BE2C (cell line): ENCODE measurements around the gene MORC4.

Experiments used
- DNase-seq: peaks from one replicate; pipeline ENCODE4 v3.0.0-alpha.2; 2020
- H3K27me3 ChIP-seq: fragments of 250-450 bp; sonication (Bioruptor Pico); 2 replicates; pipeline ENCODE4 v1.5.1; 2020; ENCODE audit warnings: mild to moderate bottlenecking
- H3K36me3 ChIP-seq: fragments of 250-450 bp; sonication (Bioruptor Pico); 2 replicates; pipeline ENCODE4 v1.5.1; 2020; ENCODE audit warnings: mild to moderate bottlenecking
- H3K4me1 ChIP-seq: fragments of 250-450 bp; sonication (Bioruptor Pico); 2 replicates; pipeline ENCODE4 v1.5.1; 2020
- H3K4me3 ChIP-seq: 2 replicates; pipeline ENCODE4 v1.5.1; 2011; ENCODE audit warnings: low read depth, low read length
- H3K9me3 ChIP-seq: fragments of 250-450 bp; sonication (Bioruptor Pico); 2 replicates; pipeline ENCODE4 v1.5.1; 2020
- TF ChIP-seq, protein P1 (sequence below): IDR thresholded peaks from 2 replicates; pipeline ENCODE4 v1.5.1; 2012; ENCODE audit warnings: mild to moderate bottlenecking, low read depth, low read length

Gene MORC4

DNA sequence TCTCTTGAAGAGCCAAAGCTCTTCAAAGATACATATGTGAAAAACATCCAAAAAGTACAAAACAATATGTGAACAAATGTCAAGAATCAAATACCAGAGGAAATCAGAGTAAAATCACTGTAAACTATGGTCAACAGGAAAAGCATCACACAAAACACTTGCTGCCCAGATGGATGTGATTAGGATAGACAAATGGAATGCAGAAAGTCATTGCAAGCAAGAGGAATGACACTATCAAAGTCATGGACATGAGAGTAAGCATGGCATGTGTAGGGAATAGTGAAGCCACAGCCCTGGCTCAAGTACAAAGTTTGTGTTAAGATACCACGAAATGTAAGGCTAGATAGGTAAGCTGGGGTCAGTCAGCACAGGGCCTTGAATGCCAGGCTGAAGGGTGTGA is 42.2 kb downstream of the MORC4 start:
- H3K9me3 ChIP-seq: no peaks in the 10 kb centered on the region
- no peaks in the 10 kb centered on the region for H3K27me3 ChIP-seq
- 0 out of 2 replicates have a peak, but pooled peaks cover 4% of the 10 kb centered on the region for H3K4me1 ChIP-seq
- TF ChIP-seq, protein P1, sequence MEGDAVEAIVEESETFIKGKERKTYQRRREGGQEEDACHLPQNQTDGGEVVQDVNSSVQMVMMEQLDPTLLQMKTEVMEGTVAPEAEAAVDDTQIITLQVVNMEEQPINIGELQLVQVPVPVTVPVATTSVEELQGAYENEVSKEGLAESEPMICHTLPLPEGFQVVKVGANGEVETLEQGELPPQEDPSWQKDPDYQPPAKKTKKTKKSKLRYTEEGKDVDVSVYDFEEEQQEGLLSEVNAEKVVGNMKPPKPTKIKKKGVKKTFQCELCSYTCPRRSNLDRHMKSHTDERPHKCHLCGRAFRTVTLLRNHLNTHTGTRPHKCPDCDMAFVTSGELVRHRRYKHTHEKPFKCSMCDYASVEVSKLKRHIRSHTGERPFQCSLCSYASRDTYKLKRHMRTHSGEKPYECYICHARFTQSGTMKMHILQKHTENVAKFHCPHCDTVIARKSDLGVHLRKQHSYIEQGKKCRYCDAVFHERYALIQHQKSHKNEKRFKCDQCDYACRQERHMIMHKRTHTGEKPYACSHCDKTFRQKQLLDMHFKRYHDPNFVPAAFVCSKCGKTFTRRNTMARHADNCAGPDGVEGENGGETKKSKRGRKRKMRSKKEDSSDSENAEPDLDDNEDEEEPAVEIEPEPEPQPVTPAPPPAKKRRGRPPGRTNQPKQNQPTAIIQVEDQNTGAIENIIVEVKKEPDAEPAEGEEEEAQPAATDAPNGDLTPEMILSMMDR: no peak
- no peaks in the 10 kb centered on the region for H3K36me3 ChIP-seq
- H3K4me3 ChIP-seq: no peak overlapping the region
- no peak for DNase-seq

DNA sequence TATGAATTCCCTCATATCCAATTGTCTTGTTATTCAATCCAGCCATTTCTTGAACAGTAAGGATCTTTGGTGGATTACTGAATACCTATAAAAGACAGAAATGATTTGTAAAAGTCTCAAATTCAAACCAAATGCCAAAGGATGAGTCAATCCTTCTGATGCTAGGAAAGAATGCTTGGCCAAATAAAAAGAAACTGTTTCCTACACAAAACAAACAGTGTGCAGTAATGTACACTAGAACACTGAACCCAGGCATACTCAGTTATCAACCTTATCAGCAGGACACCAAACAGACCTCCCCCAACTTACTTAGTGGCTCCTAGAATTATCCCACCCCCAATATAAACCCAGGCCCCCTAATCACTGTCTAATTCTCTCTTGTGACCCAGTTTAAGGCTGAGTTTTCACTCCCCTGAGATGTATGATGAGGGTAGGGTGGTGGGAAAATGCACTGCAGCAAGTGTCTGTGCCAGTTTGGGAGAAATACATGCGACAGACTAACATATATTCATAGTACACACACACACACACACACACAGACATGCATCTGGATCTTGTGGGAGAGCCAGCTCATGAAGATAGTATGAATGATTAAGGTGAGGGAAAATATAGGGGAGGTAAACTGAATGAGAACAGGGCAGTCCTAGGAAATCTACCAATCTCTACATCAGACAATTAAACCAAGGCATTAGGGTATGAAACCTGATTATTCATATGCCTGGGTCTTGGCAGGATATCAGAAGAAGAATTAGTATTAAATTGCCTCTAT is 44.8 kb downstream of the MORC4 start:
- TF ChIP-seq, protein P1: no peak
- H3K4me3 ChIP-seq: no peak overlapping the region

GRCh38 chrX:106954041-106954440 is 46.0 kb downstream of the MORC4 start:
- Histone ChIP-seq H3K9me3 (no peaks in the 10 kb centered on the region), H3K4me1 (0 out of 2 replicates have a peak, but pooled peaks cover 4% of the 10 kb centered on the region), H3K27me3 (no peaks in the 10 kb centered on the region), H3K4me3 (no peak overlapping the region), H3K36me3 (no peaks in the 10 kb centered on the region)
- TF ChIP-seq, protein P1: no peak
- no peak for DNase-seq

More for the DNA sequence above, 44.8 kb downstream of the MORC4 start:
- H3K4me1 ChIP-seq: 0 out of 2 replicates have a peak, but pooled peaks cover 4% of the 10 kb centered on the region
- DNase-seq: peak; percentile 8
- H3K9me3 ChIP-seq: no peaks in the 10 kb centered on the region
- H3K27me3 ChIP-seq: no peaks in the 10 kb centered on the region
- no peaks in the 10 kb centered on the region for H3K36me3 ChIP-seq

DNA sequence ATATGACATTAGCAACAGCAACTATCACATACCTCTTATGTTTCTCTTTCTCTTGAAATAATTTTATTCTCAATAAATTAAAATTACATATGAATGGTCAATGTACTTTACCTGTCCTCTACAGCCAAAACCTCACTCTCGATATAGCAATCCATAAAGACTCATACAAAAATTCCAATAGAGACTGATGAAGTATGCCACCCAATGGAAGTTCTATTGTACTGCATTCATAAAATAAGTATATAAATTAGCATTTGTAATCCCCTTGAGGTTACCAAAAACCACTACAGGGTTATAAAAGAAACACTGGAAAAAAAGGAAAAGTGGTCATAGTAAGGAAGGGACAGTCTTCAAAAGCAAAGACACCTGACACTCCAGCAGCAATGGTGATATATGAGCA is 47.0 kb downstream of the MORC4 start:
- H3K36me3 ChIP-seq: no peaks in the 10 kb centered on the region
- TF ChIP-seq, protein P1: peak; percentile 11; the same call in 1 of the 2 replicates
- no peak overlapping the region for H3K4me3 ChIP-seq
- DNase-seq: no peak
- H3K27me3 ChIP-seq: no peaks in the 10 kb centered on the region
- 0 out of 2 replicates have a peak, but pooled peaks cover 4% of the 10 kb centered on the region for H3K4me1 ChIP-seq
- no peaks in the 10 kb centered on the region for H3K9me3 ChIP-seq

DNA sequence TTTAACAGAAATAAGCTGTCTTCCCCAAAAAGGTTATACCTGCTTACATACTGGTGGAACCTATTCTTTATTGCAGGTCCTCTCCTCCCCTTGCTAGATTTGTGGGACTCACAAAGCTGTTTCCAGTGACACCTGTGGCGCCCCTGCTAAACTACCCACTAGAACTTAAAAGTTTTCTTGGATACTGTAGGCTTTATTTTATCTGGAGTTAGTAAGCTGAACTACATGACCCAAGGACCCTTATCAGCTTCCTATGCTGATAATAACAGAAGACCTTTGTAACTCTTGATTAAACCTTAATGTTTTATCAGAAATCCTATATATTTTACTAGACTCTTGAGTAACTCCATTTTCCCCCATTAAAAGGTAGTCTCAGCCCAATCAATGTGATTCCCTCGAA is 47.5 kb downstream of the MORC4 start:
- H3K36me3 ChIP-seq: no peaks in the 10 kb centered on the region
- H3K27me3 ChIP-seq: no peaks in the 10 kb centered on the region
- H3K4me1 ChIP-seq: 0 out of 2 replicates have a peak, but pooled peaks cover 4% of the 10 kb centered on the region
- DNase-seq: no peak
- H3K9me3 ChIP-seq: no peaks in the 10 kb centered on the region
- no peak overlapping the region for H3K4me3 ChIP-seq
- TF ChIP-seq, protein P1: no peak

DNA sequence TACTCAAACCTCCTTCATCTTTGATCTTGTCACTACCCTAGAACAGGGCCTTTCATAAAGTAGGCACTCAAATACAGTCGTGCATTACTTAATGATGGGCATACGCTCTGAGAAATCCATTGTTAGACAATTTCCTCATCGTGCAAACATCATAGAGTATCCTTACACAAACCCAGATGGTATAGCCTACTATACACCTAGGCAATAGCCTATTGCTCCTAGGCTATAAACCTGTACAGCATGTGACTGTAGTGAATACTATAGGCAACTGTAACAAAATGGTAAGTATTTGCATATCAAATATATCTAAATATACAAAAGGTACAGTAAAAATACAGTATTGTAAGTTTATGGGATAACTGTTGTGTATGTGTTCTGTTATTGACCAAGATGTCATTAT is 47.9 kb downstream of the MORC4 start:
- Histone ChIP-seq H3K4me3 (no peak overlapping the region), H3K9me3 (no peaks in the 10 kb centered on the region), H3K36me3 (no peaks in the 10 kb centered on the region), H3K4me1 (0 out of 2 replicates have a peak, but pooled peaks cover 4% of the 10 kb centered on the region), H3K27me3 (no peaks in the 10 kb centered on the region)
- DNase-seq: no peak
- TF ChIP-seq, protein P1: no peak
